Thyroid gland (tissue), 4 donors: ENCODE data around the gene ZIK1.

Source experiments
- POLR2A ChIP-seq, 2 donors: fragments of 450-650 bp; IDR thresholded peaks; one replicate each; pipeline ENCODE4 v1.6.1; 2017; ENCODE audit warnings: antibody characterized with exemption in 2 of 2, mild to moderate bottlenecking in 2 of 2, moderate library complexity in 1 of 2
- TF ChIP-seq, protein P1 (sequence below), 6 experiments: fragments of 200-600 bp in 3 of 6; fragments of 450-650 bp in 3 of 6; sonication (generic) in 3 of 6; IDR thresholded peaks; one replicate each; pipeline ENCODE4 v1.5.1; 2016 to 2019; ENCODE audit warnings: antibody characterized with exemption in 6 of 6, mild to moderate bottlenecking in 2 of 6, inconsistent platforms in 1 of 6, moderate library complexity in 1 of 6

GRCh38 chr19:57572415-57572947, 11.5 kb upstream of the ZIK1 start:
- TF ChIP-seq, protein P1, sequence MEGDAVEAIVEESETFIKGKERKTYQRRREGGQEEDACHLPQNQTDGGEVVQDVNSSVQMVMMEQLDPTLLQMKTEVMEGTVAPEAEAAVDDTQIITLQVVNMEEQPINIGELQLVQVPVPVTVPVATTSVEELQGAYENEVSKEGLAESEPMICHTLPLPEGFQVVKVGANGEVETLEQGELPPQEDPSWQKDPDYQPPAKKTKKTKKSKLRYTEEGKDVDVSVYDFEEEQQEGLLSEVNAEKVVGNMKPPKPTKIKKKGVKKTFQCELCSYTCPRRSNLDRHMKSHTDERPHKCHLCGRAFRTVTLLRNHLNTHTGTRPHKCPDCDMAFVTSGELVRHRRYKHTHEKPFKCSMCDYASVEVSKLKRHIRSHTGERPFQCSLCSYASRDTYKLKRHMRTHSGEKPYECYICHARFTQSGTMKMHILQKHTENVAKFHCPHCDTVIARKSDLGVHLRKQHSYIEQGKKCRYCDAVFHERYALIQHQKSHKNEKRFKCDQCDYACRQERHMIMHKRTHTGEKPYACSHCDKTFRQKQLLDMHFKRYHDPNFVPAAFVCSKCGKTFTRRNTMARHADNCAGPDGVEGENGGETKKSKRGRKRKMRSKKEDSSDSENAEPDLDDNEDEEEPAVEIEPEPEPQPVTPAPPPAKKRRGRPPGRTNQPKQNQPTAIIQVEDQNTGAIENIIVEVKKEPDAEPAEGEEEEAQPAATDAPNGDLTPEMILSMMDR (IDR thresholded peaks at IDR 0.05): no peak
- no peak for TF ChIP-seq POLR2A (IDR thresholded peaks at IDR 0.05)
